ENCODE results near the gene NECTIN4.
A peak's percentile ranks its signal among the peaks of the same experiment; 100 is the strongest.

Gene NECTIN4

GRCh38 chr1:161082996-161083747 is 6.2 kb downstream of the NECTIN4 start:
- Histone ChIP-seq H3K4me2 (ENCODE audit: low read length, poor library complexity, severe bottlenecking) (no peak overlapping the region), H3K14ac (ENCODE audit: low read length in 2 of 2) (no peak overlapping the region), H3K18ac (ENCODE audit: low read depth in 1 of 2, low read length in 2 of 2) (peak overlapping the region; percentile 22 to 63), H3K4me3 (ENCODE audit: insufficient read depth in 1 of 2, low read depth in 1 of 2, low read length in 2 of 2) (peak overlapping the region in 1 of 2 experiments; percentile 8), H3K9me3 (ENCODE audit: control insufficient read depth, low read length) (no peaks in the 10 kb centered on the region), H3K23ac (ENCODE audit: low read length in 2 of 2) (no peak overlapping the region), H2AK5ac (ENCODE audit: low read length, severe bottlenecking) (no peak overlapping the region), H3K9ac (ENCODE audit: low read length) (peak overlapping the region; percentile 86), H3K79me1 (replicated peaks; ENCODE audit: low read length, poor library complexity, severe bottlenecking) (no peaks in the 10 kb centered on the region), H4K8ac (ENCODE audit: low read length) (peak overlapping the region; percentile 91), H4K91ac (ENCODE audit: low read length) (peak overlapping the region; percentile 28), H3K27me3 (ENCODE audit: control insufficient read depth in 1 of 2, insufficient read depth in 1 of 2, low read length in 2 of 2) (no peaks in the 10 kb centered on the region), H2BK5ac (ENCODE audit: low read depth, low read length, poor library complexity, severe bottlenecking) (no peak overlapping the region), H3K27ac (ENCODE audit: low read length, poor library complexity, severe bottlenecking) (no peak overlapping the region), H2BK15ac (ENCODE audit: low read depth, poor library complexity, severe bottlenecking) (peak overlapping the region; percentile 92), H3K36me3 (ENCODE audit: control insufficient read depth in 1 of 2, insufficient read depth in 2 of 2, low read depth in 1 of 2, low read length in 2 of 2) (no peaks in the 10 kb centered on the region), H2BK12ac (ENCODE audit: low read length in 2 of 2) (peak overlapping the region; percentile 9 to 45), H3K4ac (ENCODE audit: low read depth in 1 of 2, low read length in 2 of 2) (peak overlapping the region in 1 of 2 experiments; percentile 9), H3K4me1 (ENCODE audit: control insufficient read depth, insufficient read depth, low read depth, low read length) (peaks cover 23% of the 10 kb centered on the region), H2BK120ac (ENCODE audit: low read depth, low read length) (peak overlapping the region; percentile 2), H2AFZ (ENCODE audit: low read depth, low read length) (peak overlapping the region; percentile 30)
- 35% methylated on average over 8 of the region's 8 CpGs for WGBS
- DNase-seq = peak; percentile 97

- Histone ChIP-seq H3K36me3 (ENCODE audit: control insufficient read depth in 1 of 2, insufficient read depth in 2 of 2, low read depth in 1 of 2, low read length in 2 of 2) (no peaks in the 10 kb centered on the region), H3K4me3 (ENCODE audit: insufficient read depth in 1 of 2, low read depth in 1 of 2, low read length in 2 of 2) (no peak overlapping the region), H3K4me1 (ENCODE audit: control insufficient read depth, insufficient read depth, low read depth, low read length) (peaks cover 23% of the 10 kb centered on the region), H4K8ac (ENCODE audit: low read length) (peak overlapping the region; percentile 61), H2BK120ac (ENCODE audit: low read depth, low read length) (no peak overlapping the region), H2AFZ (ENCODE audit: low read depth, low read length) (no peak overlapping the region), H2BK5ac (ENCODE audit: low read depth, low read length, poor library complexity, severe bottlenecking) (no peak overlapping the region), H3K23ac (ENCODE audit: low read length in 2 of 2) (no peak overlapping the region), H3K4ac (ENCODE audit: low read depth in 1 of 2, low read length in 2 of 2) (no peak overlapping the region), H3K18ac (ENCODE audit: low read depth in 1 of 2, low read length in 2 of 2) (peak overlapping the region in 1 of 2 experiments; percentile 49), H3K79me1 (replicated peaks; ENCODE audit: low read length, poor library complexity, severe bottlenecking) (no peaks in the 10 kb centered on the region), H3K9me3 (ENCODE audit: control insufficient read depth, low read length) (no peaks in the 10 kb centered on the region), H2AK5ac (ENCODE audit: low read length, severe bottlenecking) (no peak overlapping the region), H2BK12ac (ENCODE audit: low read length in 2 of 2) (peak overlapping the region; percentile 31 to 41), H2BK15ac (ENCODE audit: low read depth, poor library complexity, severe bottlenecking) (peak overlapping the region; percentile 76), H3K14ac (ENCODE audit: low read length in 2 of 2) (no peak overlapping the region), H4K91ac (ENCODE audit: low read length) (no peak overlapping the region), H3K9ac (ENCODE audit: low read length) (peak overlapping the region; percentile 86), H3K4me2 (ENCODE audit: low read length, poor library complexity, severe bottlenecking) (no peak overlapping the region), H3K27me3 (ENCODE audit: control insufficient read depth in 1 of 2, insufficient read depth in 1 of 2, low read length in 2 of 2) (no peaks in the 10 kb centered on the region), H3K27ac (ENCODE audit: low read length, poor library complexity, severe bottlenecking) (no peak overlapping the region)
- WGBS = 94% methylated on average over 2 of the region's 2 CpGs
- no peak for DNase-seq
Measured at GRCh38 chr1:161082483-161082882, 6.9 kb downstream of the NECTIN4 start.

GRCh38 chr1:161081519-161081918 is 7.8 kb downstream of the NECTIN4 start:
- 76% methylated on average over 5 of the region's 5 CpGs for WGBS
- Histone ChIP-seq H3K23ac (ENCODE audit: low read length in 2 of 2) (no peak overlapping the region), H2BK120ac (ENCODE audit: low read depth, low read length) (no peak overlapping the region), H3K79me1 (replicated peaks; ENCODE audit: low read length, poor library complexity, severe bottlenecking) (no peaks in the 10 kb centered on the region), H4K8ac (ENCODE audit: low read length) (no peak overlapping the region), H2BK12ac (ENCODE audit: low read length in 2 of 2) (peak overlapping the region in 1 of 2 experiments; percentile 12), H2AFZ (ENCODE audit: low read depth, low read length) (no peak overlapping the region), H3K4me3 (ENCODE audit: insufficient read depth in 1 of 2, low read depth in 1 of 2, low read length in 2 of 2) (no peak overlapping the region), H3K9me3 (ENCODE audit: control insufficient read depth, low read length) (no peaks in the 10 kb centered on the region), H3K27ac (ENCODE audit: low read length, poor library complexity, severe bottlenecking) (no peak overlapping the region), H3K18ac (ENCODE audit: low read depth in 1 of 2, low read length in 2 of 2) (no peak overlapping the region), H2AK5ac (ENCODE audit: low read length, severe bottlenecking) (no peak overlapping the region), H4K91ac (ENCODE audit: low read length) (no peak overlapping the region), H3K36me3 (ENCODE audit: control insufficient read depth in 1 of 2, insufficient read depth in 2 of 2, low read depth in 1 of 2, low read length in 2 of 2) (no peaks in the 10 kb centered on the region), H2BK15ac (ENCODE audit: low read depth, poor library complexity, severe bottlenecking) (peak overlapping the region; percentile 36), H3K9ac (ENCODE audit: low read length) (no peak overlapping the region), H3K4ac (ENCODE audit: low read depth in 1 of 2, low read length in 2 of 2) (no peak overlapping the region), H3K4me2 (ENCODE audit: low read length, poor library complexity, severe bottlenecking) (no peak overlapping the region), H3K14ac (ENCODE audit: low read length in 2 of 2) (no peak overlapping the region), H3K27me3 (ENCODE audit: control insufficient read depth in 1 of 2, insufficient read depth in 1 of 2, low read length in 2 of 2) (no peaks in the 10 kb centered on the region), H3K4me1 (ENCODE audit: control insufficient read depth, insufficient read depth, low read depth, low read length) (peaks cover 23% of the 10 kb centered on the region), H2BK5ac (ENCODE audit: low read depth, low read length, poor library complexity, severe bottlenecking) (no peak overlapping the region)
- DNase-seq = no peak

- Histone ChIP-seq H3K4me2 (ENCODE audit: low read length, poor library complexity, severe bottlenecking) (no peak overlapping the region), H3K4me3 (ENCODE audit: insufficient read depth in 1 of 2, low read depth in 1 of 2, low read length in 2 of 2) (no peak overlapping the region), H3K27me3 (ENCODE audit: control insufficient read depth in 1 of 2, insufficient read depth in 1 of 2, low read length in 2 of 2) (no peaks in the 10 kb centered on the region)
Measured at GRCh38 chr1:161080441-161081405, 8.6 kb downstream of the NECTIN4 start.

More at GRCh38 chr1:161080441-161081405, 8.6 kb downstream of the NECTIN4 start:
- H3K4ac ChIP-seq (ENCODE audit: low read depth in 1 of 2, low read length in 2 of 2) = no peak overlapping the region
- no peak overlapping the region for H4K8ac ChIP-seq (ENCODE audit: low read length)
- no peaks in the 10 kb centered on the region for H3K9me3 ChIP-seq (ENCODE audit: control insufficient read depth, low read length)
- no peak for DNase-seq
- 67% methylated on average over 4 of the region's 5 CpGs for WGBS
- H4K91ac ChIP-seq (ENCODE audit: low read length) = peak overlapping the region; percentile 67
- no peak overlapping the region for H2BK120ac ChIP-seq (ENCODE audit: low read depth, low read length)
- H3K79me1 ChIP-seq (replicated peaks; ENCODE audit: low read length, poor library complexity, severe bottlenecking) = no peaks in the 10 kb centered on the region
- H2AFZ ChIP-seq (ENCODE audit: low read depth, low read length) = no peak overlapping the region
- no peak overlapping the region for H2AK5ac ChIP-seq (ENCODE audit: low read length, severe bottlenecking)
- peak overlapping the region; percentile 36 for H2BK15ac ChIP-seq (ENCODE audit: low read depth, poor library complexity, severe bottlenecking)
- no peak overlapping the region for H3K18ac ChIP-seq (ENCODE audit: low read depth in 1 of 2, low read length in 2 of 2)
- no peaks in the 10 kb centered on the region for H3K36me3 ChIP-seq (ENCODE audit: control insufficient read depth in 1 of 2, insufficient read depth in 2 of 2, low read depth in 1 of 2, low read length in 2 of 2)
- peaks cover 23% of the 10 kb centered on the region for H3K4me1 ChIP-seq (ENCODE audit: control insufficient read depth, insufficient read depth, low read depth, low read length)
- H3K14ac ChIP-seq (ENCODE audit: low read length in 2 of 2) = peak overlapping the region in 1 of 2 experiments; percentile 10
- no peak overlapping the region for H3K27ac ChIP-seq (ENCODE audit: low read length, poor library complexity, severe bottlenecking)
- H2BK5ac ChIP-seq (ENCODE audit: low read depth, low read length, poor library complexity, severe bottlenecking) = no peak overlapping the region
- no peak overlapping the region for H3K23ac ChIP-seq (ENCODE audit: low read length in 2 of 2)
- H3K9ac ChIP-seq (ENCODE audit: low read length) = no peak overlapping the region
- no peak overlapping the region for H2BK12ac ChIP-seq (ENCODE audit: low read length in 2 of 2)
